Measurements from ENCODE around the gene POLE3. TPM values are rescaled to one million over a fixed set of nuclear protein-coding genes. Genes with fewer than 3 reads are reported as not detected.

Gene POLE3
- total RNA-seq, 1 donor from 2014 or later, result 34.8 TPM

Other genes starting within 250 kb of the POLE3 start
- gene FKBP15, start 189.4 kb downstream of the POLE3 start, total RNA-seq, result 43.9 TPM
- 26.3 TPM for gene SLC31A1, start 189.1 kb downstream of the POLE3 start, total RNA-seq
- 26.6 TPM for gene CDC26, start 135.1 kb downstream of the POLE3 start, total RNA-seq
- gene PRPF4, start 135.0 kb downstream of the POLE3 start, total RNA-seq, result 27.5 TPM
- gene RNF183, start 107.3 kb downstream of the POLE3 start, total RNA-seq, result 0.96 TPM
- 5.1 TPM for gene WDR31, start 70.4 kb downstream of the POLE3 start, total RNA-seq
- gene BSPRY, start 61.1 kb downstream of the POLE3 start, total RNA-seq, result 10.2 TPM
- 39.2 TPM for gene HDHD3, start 33.7 kb downstream of the POLE3 start, total RNA-seq
- 45.4 TPM for gene ALAD, start 9.4 kb downstream of the POLE3 start, total RNA-seq
- 0.62 TPM for gene C9orf43, start 72 bp upstream of the POLE3 start, total RNA-seq
- 57.9 TPM for gene RGS3, start 53.1 kb upstream of the POLE3 start, total RNA-seq

Measured in ureter (tissue), 1 donor.